Neuronal stem cell (in vitro differentiated cells): ENCODE results near the gene SMAD9. TPM values are rescaled to one million over a fixed set of nuclear protein-coding genes. Genes with fewer than 3 reads are reported as not detected.
A peak's percentile ranks its signal among the peaks of the same experiment; 100 is the strongest.

ENCODE experiments used
- DNase-seq: peaks from one replicate; pipeline ENCODE4 v3.0.0-alpha.2; 2013; ENCODE audit warnings: low spot score
- H2AFZ ChIP-seq: one replicate; pipeline ENCODE4 v1.6.1; 2013; ENCODE audit warnings: mild to moderate bottlenecking, low read length, inconsistent platforms
- H2AK5ac ChIP-seq: 2 replicates; pipeline ENCODE4 v1.6.1; 2013; ENCODE audit warnings: low read depth, mild to moderate bottlenecking, inconsistent platforms, low read length, moderate library complexity, mixed read lengths
- H2BK120ac ChIP-seq: 2 replicates; pipeline ENCODE4 v1.6.1; 2013; ENCODE audit warnings: low read depth, mild to moderate bottlenecking, inconsistent platforms, low read length, moderate library complexity, mixed read lengths
- H2BK12ac ChIP-seq: one replicate; pipeline ENCODE4 v1.6.1; 2013; ENCODE audit warnings: low read length, inconsistent platforms
- H2BK15ac ChIP-seq: 2 replicates; pipeline ENCODE4 v1.6.1; 2013; ENCODE audit warnings: mild to moderate bottlenecking, low read length, inconsistent platforms, mixed read lengths
- H2BK5ac ChIP-seq: one replicate; pipeline ENCODE4 v1.6.1; 2013; ENCODE audit warnings: inconsistent platforms, mild to moderate bottlenecking, low read length, moderate library complexity
- H3K14ac ChIP-seq: one replicate; pipeline ENCODE4 v1.6.1; 2013; ENCODE audit warnings: low read length, inconsistent platforms
- H3K18ac ChIP-seq: 2 replicates; pipeline ENCODE4 v1.6.1; 2013; ENCODE audit warnings: low read length, inconsistent platforms
- H3K23ac ChIP-seq: 2 replicates; pipeline ENCODE4 v1.6.1; 2013; ENCODE audit warnings: low read depth, mild to moderate bottlenecking, mixed read lengths, low read length, inconsistent platforms; ENCODE audit not compliant: poor library complexity
- H3K27ac ChIP-seq: replicated peaks from 3 replicates; pipeline ENCODE4 v1.5.1; 2013; ENCODE audit warnings: low read length, inconsistent platforms
- H3K27me3 ChIP-seq, 3 experiments: 2 replicates each; pipeline ENCODE4 v1.6.1; 2013; ENCODE audit warnings: low read length in 3 of 3, mild to moderate bottlenecking in 2 of 3, inconsistent platforms in 1 of 3, low read depth in 1 of 3, mixed read lengths in 1 of 3, moderate library complexity in 1 of 3; ENCODE audit not compliant: control insufficient read depth in 3 of 3, insufficient read depth in 3 of 3
- H3K36me3 ChIP-seq, 2 donors: replicated peaks in 1 of 2; 2 replicates each; pipeline ENCODE4 v1.6.1; 2013; ENCODE audit warnings: low read length in 2 of 2; ENCODE audit not compliant: control insufficient read depth in 2 of 2, insufficient read depth in 2 of 2
- H3K4ac ChIP-seq: 2 replicates; pipeline ENCODE4 v1.6.1; 2013; ENCODE audit warnings: inconsistent platforms, mild to moderate bottlenecking, low read length, moderate library complexity
- H3K4me1 ChIP-seq, 2 donors: 1 replicate in 1 of 2; 2 replicates in 1 of 2; pipeline ENCODE4 v1.6.1; 2013; ENCODE audit warnings: low read length in 2 of 2, low read depth in 1 of 2; ENCODE audit not compliant: control insufficient read depth in 2 of 2, insufficient read depth in 1 of 2
- H3K4me2 ChIP-seq: one replicate; pipeline ENCODE4 v1.6.1; 2013; ENCODE audit warnings: mild to moderate bottlenecking, low read length, inconsistent platforms; ENCODE audit not compliant: insufficient read depth, poor library complexity, severe bottlenecking
- H3K4me3 ChIP-seq, 2 donors: 2 replicates each; pipeline ENCODE4 v1.5.1; 2013; ENCODE audit warnings: low read length in 2 of 2, mild to moderate bottlenecking in 2 of 2, inconsistent platforms in 1 of 2, moderate library complexity in 1 of 2
- H3K79me1 ChIP-seq: one replicate; pipeline ENCODE4 v1.6.1; 2013; ENCODE audit warnings: low read depth, mild to moderate bottlenecking, inconsistent platforms, low read length, moderate library complexity
- H3K9ac ChIP-seq: one replicate; pipeline ENCODE4 v1.6.1; 2013; ENCODE audit warnings: mild to moderate bottlenecking, low read depth, low read length, inconsistent platforms; ENCODE audit not compliant: poor library complexity
- H3K9me3 ChIP-seq, 2 donors: replicated peaks in 1 of 2; 2 replicates each; pipeline versions ENCODE3 to v1.6.1; 2013; ENCODE audit warnings: low read length in 2 of 2, mild to moderate bottlenecking in 2 of 2, inconsistent platforms in 1 of 2, low read depth in 1 of 2, mixed read lengths in 1 of 2, moderate library complexity in 1 of 2; ENCODE audit not compliant: control insufficient read depth in 2 of 2, insufficient read depth in 1 of 2
- H4K8ac ChIP-seq: one replicate; pipeline ENCODE4 v1.6.1; 2013; ENCODE audit warnings: low read depth, mild to moderate bottlenecking, inconsistent platforms, low read length, moderate library complexity
- H4K91ac ChIP-seq: one replicate; pipeline ENCODE4 v1.6.1; 2013; ENCODE audit warnings: low read length, low read depth, mild to moderate bottlenecking, inconsistent platforms; ENCODE audit not compliant: poor library complexity
- WGBS, 2 donors: extraction: QIAGEN DNeasy Blood & Tissue Kit; methylation state at CpG; one replicate each; pipeline ENCODE4 v1.1.7; 2013; ENCODE audit warnings: missing lambda C conversion rate in 2 of 2, mixed read lengths in 1 of 2; ENCODE audit not compliant: insufficient read length in 2 of 2, insufficient replicate concordance in 1 of 2; ENCODE audit errors: extremely low coverage in 2 of 2; 5-methylcytosine and 5-hydroxymethylcytosine counted together
- polyA plus RNA-seq, 2 experiments: library from polyadenylated mRNA; stranded (reverse); fragments of 200-250 nt; gene quantifications; one replicate each; pipeline ENCODE4 v1.2.3, GENCODE V29; 2013

SMAD9 gene
- polyA plus RNA-seq (2013, experiment 1 of 2), result 1.5 TPM
- 1.6 TPM for polyA plus RNA-seq (2013, experiment 2 of 2)

GRCh38 chr13:36919833-36920615 is at the start of gene SMAD9:
Gene SMAD9, minus strand, starts transcription at chr13:36920238. Its CDS starts 40,549 bp downstream, at chr13:36879689.
- no peak within 1 kb of the TSS for H4K91ac ChIP-seq
- no peaks in the 10 kb centered on the region for H3K9me3 ChIP-seq
- WGBS, 2 donors, result no CpG with 5 or more reads among the region's 104 CpGs
- H3K36me3 ChIP-seq, result no peaks in the 10 kb centered on the region
- peak within 1 kb of the TSS; percentile 82 for H3K4me2 ChIP-seq
- no peak within 1 kb of the TSS for H2BK5ac ChIP-seq
- H2BK120ac ChIP-seq, result no peak within 1 kb of the TSS
- peak within 1 kb of the TSS; percentile 88 for H3K18ac ChIP-seq
- no peak within 1 kb of the TSS for H2BK15ac ChIP-seq
- H3K27ac ChIP-seq, result no peak within 1 kb of the TSS
- peaks cover 2 to 21% of the 10 kb centered on the region in 2 donors for H3K4me1 ChIP-seq
- H3K4ac ChIP-seq, result no peak within 1 kb of the TSS
- H4K8ac ChIP-seq, result no peak within 1 kb of the TSS
- no peak within 1 kb of the TSS for H2AK5ac ChIP-seq
- peaks cover 0 to 49% (median 5%) of the 10 kb centered on the region in 3 experiments for H3K27me3 ChIP-seq
- H3K79me1 ChIP-seq, result no peaks in the 10 kb centered on the region
- H3K9ac ChIP-seq, result peak within 1 kb of the TSS; percentile 70
- H2BK12ac ChIP-seq, result no peak within 1 kb of the TSS
- peak within 1 kb of the TSS; percentile 54 to 85 for H3K4me3 ChIP-seq
- H3K23ac ChIP-seq, result no peak within 1 kb of the TSS
- peak within 1 kb of the TSS; percentile 81 for H2AFZ ChIP-seq
- DNase-seq, result peak; percentile 57
- H3K14ac ChIP-seq, result no peak within 1 kb of the TSS

- Histone ChIP-seq H2BK15ac (no peak overlapping the region), H2AFZ (no peak overlapping the region), H3K14ac (no peak overlapping the region), H3K4me2 (no peak overlapping the region), H3K4me3 (no peak overlapping the region), H2BK120ac (no peak overlapping the region), H3K4me1 (no peaks in the 10 kb centered on the region), H3K9ac (no peak overlapping the region), H4K8ac (no peak overlapping the region), H3K27ac (no peak overlapping the region), H2AK5ac (no peak overlapping the region), H3K9me3 (no peaks in the 10 kb centered on the region), H3K79me1 (no peaks in the 10 kb centered on the region), H3K36me3 (peaks cover 16 to 93% of the 10 kb centered on the region in 2 donors), H3K23ac (no peak overlapping the region), H2BK5ac (no peak overlapping the region), H3K18ac (no peak overlapping the region), H3K27me3 (no peaks in the 10 kb centered on the region), H4K91ac (no peak overlapping the region), H2BK12ac (no peak overlapping the region), H3K4ac (no peak overlapping the region)
- no CpG with 5 or more reads among the region's 4 CpGs for WGBS, 2 donors
- DNase-seq, result no peak
Measured at GRCh38 chr13:36966404-36966803, 46.4 kb upstream of the SMAD9 start.

GRCh38 chr13:36965767-36966166 is 45.7 kb upstream of the SMAD9 start:
- H3K27ac ChIP-seq, result no peak overlapping the region
- H2BK5ac ChIP-seq, result no peak overlapping the region
- no peaks in the 10 kb centered on the region for H3K27me3 ChIP-seq
- no peaks in the 10 kb centered on the region for H3K9me3 ChIP-seq
- H3K23ac ChIP-seq, result no peak overlapping the region
- no peak overlapping the region for H3K9ac ChIP-seq
- no peak overlapping the region for H2BK12ac ChIP-seq
- H4K8ac ChIP-seq, result no peak overlapping the region
- H4K91ac ChIP-seq, result no peak overlapping the region
- no peak overlapping the region for H3K4me3 ChIP-seq
- H2BK120ac ChIP-seq, result no peak overlapping the region
- H2AK5ac ChIP-seq, result no peak overlapping the region
- no peak for DNase-seq
- WGBS, 2 donors, result no CpG with 5 or more reads among the region's 2 CpGs
- H3K79me1 ChIP-seq, result no peaks in the 10 kb centered on the region
- peaks cover 16 to 93% of the 10 kb centered on the region in 2 donors for H3K36me3 ChIP-seq
- H3K4me2 ChIP-seq, result no peak overlapping the region
- H3K4me1 ChIP-seq, result no peaks in the 10 kb centered on the region
- no peak overlapping the region for H2AFZ ChIP-seq
- H3K18ac ChIP-seq, result no peak overlapping the region
- no peak overlapping the region for H2BK15ac ChIP-seq
- H3K14ac ChIP-seq, result no peak overlapping the region
- H3K4ac ChIP-seq, result no peak overlapping the region

- Histone ChIP-seq H2BK12ac (no peak overlapping the region), H3K14ac (no peak overlapping the region), H3K27me3 (no peaks in the 10 kb centered on the region), H2BK15ac (no peak overlapping the region), H4K91ac (no peak overlapping the region), H3K4me2 (no peak overlapping the region), H2BK120ac (no peak overlapping the region), H2BK5ac (no peak overlapping the region), H3K36me3 (peaks cover 9 to 85% of the 10 kb centered on the region in 2 donors), H3K4me3 (no peak overlapping the region), H3K27ac (no peak overlapping the region), H3K4ac (no peak overlapping the region), H2AK5ac (no peak overlapping the region), H3K79me1 (no peaks in the 10 kb centered on the region), H3K4me1 (no peaks in the 10 kb centered on the region), H3K9me3 (no peaks in the 10 kb centered on the region), H3K23ac (no peak overlapping the region), H2AFZ (no peak overlapping the region), H3K9ac (no peak overlapping the region), H4K8ac (no peak overlapping the region), H3K18ac (no peak overlapping the region)
- DNase-seq, result no peak
- WGBS, 2 donors, result no CpG with 5 or more reads among the region's 2 CpGs
Measured at GRCh38 chr13:36959456-36960116, 39.5 kb upstream of the SMAD9 start.
